ENCODE data around the gene KLF16.

GRCh38 chr19:1857648-1858326 lies 5.6 kb downstream of the KLF16 start:
- TF ChIP-seq, protein P1, sequence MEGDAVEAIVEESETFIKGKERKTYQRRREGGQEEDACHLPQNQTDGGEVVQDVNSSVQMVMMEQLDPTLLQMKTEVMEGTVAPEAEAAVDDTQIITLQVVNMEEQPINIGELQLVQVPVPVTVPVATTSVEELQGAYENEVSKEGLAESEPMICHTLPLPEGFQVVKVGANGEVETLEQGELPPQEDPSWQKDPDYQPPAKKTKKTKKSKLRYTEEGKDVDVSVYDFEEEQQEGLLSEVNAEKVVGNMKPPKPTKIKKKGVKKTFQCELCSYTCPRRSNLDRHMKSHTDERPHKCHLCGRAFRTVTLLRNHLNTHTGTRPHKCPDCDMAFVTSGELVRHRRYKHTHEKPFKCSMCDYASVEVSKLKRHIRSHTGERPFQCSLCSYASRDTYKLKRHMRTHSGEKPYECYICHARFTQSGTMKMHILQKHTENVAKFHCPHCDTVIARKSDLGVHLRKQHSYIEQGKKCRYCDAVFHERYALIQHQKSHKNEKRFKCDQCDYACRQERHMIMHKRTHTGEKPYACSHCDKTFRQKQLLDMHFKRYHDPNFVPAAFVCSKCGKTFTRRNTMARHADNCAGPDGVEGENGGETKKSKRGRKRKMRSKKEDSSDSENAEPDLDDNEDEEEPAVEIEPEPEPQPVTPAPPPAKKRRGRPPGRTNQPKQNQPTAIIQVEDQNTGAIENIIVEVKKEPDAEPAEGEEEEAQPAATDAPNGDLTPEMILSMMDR (IDR thresholded peaks at IDR 0.05; ENCODE audit: insufficient read depth, low read depth, low read length) = no peak
- no peak for TF ChIP-seq EZH2 (IDR thresholded peaks at IDR 0.05; ENCODE audit: insufficient read depth, low read length)
